Stimulated activated CD4-positive, alpha-beta T cell treated with anti-CD3 and anti-CD28 coated beads, Interleukin-12 subunit alpha, Interleukin-12 subunit beta, amount 100 ng/mL, for 4 hours (primary cell): ENCODE measurements around the gene CAPZA1.

Experiments
- DNase-seq: peaks from one replicate; pipeline ENCODE4 v3.0.0-alpha.2; 2020

The CAPZA1 gene

GRCh38 chr1:112685913-112686312, 66.3 kb downstream of the CAPZA1 start:
- DNase-seq = no peak

GRCh38 chr1:112686417-112686816, 66.8 kb downstream of the CAPZA1 start:
- DNase-seq = no peak

GRCh38 chr1:112686835-112687234, 67.2 kb downstream of the CAPZA1 start:
- DNase-seq = no peak

GRCh38 chr1:112687361-112687760, 67.7 kb downstream of the CAPZA1 start:
- no peak for DNase-seq

- DNase-seq = no peak
Observed at GRCh38 chr1:112687785-112688496, 68.3 kb downstream of the CAPZA1 start.

GRCh38 chr1:112688781-112689193, 69.2 kb downstream of the CAPZA1 start:
- DNase-seq = no peak

GRCh38 chr1:112689196-112689841, 69.7 kb downstream of the CAPZA1 start:
- no peak for DNase-seq

- no peak for DNase-seq
Observed at GRCh38 chr1:112689842-112690237, 70.2 kb downstream of the CAPZA1 start.

- DNase-seq = no peak
Observed at GRCh38 chr1:112692681-112693080, 73.0 kb downstream of the CAPZA1 start.

GRCh38 chr1:112693821-112694220, 74.2 kb downstream of the CAPZA1 start:
- DNase-seq = no peak

- DNase-seq = no peak
Observed at GRCh38 chr1:112694363-112694929, 74.8 kb downstream of the CAPZA1 start.

GRCh38 chr1:112695276-112695675, 75.6 kb downstream of the CAPZA1 start:
- no peak for DNase-seq

- no peak for DNase-seq
Observed at GRCh38 chr1:112696578-112697314, 77.1 kb downstream of the CAPZA1 start.

- no peak for DNase-seq
Observed at GRCh38 chr1:112697781-112698201, 78.2 kb downstream of the CAPZA1 start.

GRCh38 chr1:112698366-112699310, 79.0 kb downstream of the CAPZA1 start:
- DNase-seq = no peak

- no peak for DNase-seq
Observed at GRCh38 chr1:112699425-112700144, 80.0 kb downstream of the CAPZA1 start.

GRCh38 chr1:112700290-112701226, 80.9 kb downstream of the CAPZA1 start:
- peak; percentile 59 for DNase-seq

GRCh38 chr1:112701227-112702066, 81.8 kb downstream of the CAPZA1 start:
- no peak for DNase-seq

- no peak for DNase-seq
Observed at GRCh38 chr1:112702067-112702395, 82.4 kb downstream of the CAPZA1 start.
